Measurements from ENCODE around the gene KCNMA1.

Gene KCNMA1

GRCh38 chr10:77024461-77024860, 613.1 kb downstream of the KCNMA1 start:
- DNase-seq, result no peak

DNA sequence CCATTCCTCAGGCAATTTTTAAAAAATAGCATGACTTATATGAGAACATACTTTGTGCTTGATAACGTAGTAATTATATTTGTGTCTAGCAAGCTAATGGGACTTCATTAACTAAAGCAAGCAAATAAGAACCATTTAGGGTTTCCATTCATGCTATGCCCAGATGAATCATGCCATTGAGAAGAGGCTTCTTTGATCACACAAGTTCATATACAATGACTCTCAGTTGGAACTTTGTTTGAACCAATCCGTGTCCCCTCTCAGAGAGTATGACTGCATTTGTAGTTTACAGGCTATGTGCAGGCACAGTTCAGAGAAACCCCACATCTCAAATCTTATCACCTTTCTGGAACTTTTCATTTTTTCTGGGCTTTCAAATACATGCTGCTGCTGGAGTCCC, 614.2 kb downstream of the KCNMA1 start:
- DNase-seq, result no peak

DNA sequence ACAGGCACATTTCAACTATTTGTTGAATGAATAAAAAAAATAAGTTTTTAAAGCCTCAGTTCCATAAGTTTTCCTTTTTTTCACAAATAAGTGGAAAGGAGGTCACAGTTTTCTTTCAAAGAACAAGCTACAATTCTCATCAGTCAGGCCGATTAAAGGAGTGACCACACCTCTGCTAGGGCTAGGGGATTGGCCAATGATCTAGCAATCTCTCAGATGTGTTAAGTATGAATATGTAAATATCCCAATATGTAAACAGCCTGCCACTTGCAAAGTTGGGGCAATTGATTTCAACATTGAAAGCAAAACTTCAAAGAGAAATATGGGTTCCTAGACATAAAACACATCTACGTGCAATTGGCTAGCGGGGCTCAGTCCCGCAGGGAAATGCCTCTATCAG, 614.9 kb downstream of the KCNMA1 start:
- DNase-seq, result no peak

DNA sequence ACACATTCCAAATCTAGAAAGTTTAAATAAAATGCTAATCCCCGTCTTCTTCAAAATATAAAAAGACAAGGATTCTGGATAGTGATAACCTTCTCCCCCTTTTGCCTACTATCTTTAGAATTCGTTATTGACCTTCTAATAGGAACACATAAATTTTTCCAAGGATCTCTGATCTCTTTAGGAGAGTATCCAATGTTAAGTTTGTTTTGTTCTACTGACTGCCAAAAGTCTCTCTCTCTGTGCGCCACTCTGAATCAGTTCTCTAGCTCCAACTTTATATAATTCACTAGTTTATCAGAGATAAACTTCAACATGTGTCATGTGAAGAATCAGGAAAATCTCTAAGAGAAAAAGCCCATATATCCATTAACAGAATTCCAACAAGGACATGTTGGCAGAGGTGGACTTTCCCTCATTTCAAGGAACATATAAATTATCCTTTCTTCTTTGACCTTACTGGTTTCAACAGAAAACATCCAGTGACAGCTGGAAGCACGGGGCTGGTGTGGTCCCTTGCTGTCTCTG, 615.6 kb downstream of the KCNMA1 start:
- DNase-seq, result no peak

- no peak for DNase-seq
These were observed 617.1 kb downstream of the KCNMA1 start for GRCh38 chr10:77020426-77021040.

DNA sequence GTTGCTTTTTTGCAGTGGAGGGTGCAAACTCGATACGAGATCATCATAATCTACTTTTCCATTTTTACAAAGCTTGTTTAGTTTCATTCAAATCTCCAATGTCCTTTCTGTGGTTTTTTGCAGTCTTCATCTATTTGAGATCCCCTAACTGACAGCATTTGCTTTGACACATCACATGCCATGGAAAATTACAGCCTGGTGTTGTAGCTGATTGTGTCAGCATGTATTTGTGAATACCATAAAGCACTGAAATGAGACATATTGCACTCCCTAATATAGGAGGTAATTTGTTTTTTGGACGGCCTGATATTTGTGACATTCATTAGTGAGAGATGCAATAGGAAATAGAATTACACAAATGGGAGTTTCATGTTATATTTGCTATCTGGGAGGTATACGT, 620.8 kb downstream of the KCNMA1 start:
- no peak for DNase-seq

DNA sequence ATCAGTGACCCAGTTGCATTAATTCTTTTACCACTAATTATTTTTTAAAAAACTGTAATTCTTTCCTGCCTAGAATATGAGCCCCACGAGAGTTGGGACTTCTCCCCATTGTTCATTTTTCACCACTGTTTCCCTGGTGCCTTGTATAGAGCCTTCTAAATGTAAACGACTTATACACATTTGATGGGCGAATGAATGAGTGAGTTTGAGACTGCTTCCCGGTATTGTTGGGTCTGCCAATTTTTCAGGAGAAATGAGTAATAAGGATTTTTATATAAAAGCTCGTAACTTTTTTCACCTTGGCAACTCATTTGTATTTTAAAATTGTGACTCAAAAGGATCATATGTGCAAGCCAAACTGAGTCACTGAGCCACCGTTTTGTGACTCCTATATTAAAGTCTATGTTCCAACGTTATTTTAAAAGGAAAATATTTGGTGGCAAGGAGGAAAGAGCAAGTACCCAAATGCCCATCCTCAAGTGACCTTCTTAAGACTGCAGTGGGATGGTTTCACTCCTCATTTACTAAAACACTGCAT, 621.3 kb downstream of the KCNMA1 start:
- no peak for DNase-seq

DNA sequence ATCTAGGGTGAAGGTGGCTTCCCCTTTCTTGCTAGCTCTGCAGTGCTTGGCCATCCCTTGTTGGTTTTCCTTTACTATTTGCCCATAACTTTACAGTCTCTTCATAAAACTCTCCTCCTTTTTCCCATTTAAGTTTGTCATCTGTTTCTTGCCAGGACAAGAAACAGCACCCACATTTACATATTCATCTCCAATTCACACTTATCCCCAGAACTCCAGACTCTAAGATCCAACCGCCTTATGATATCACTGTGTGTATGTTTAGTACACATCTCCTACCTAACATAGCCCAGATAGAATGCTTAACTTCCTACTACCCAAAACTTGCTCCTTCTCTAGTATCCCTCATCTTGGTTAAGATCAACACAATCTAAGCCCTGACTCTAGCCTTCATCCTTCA, 622.2 kb downstream of the KCNMA1 start:
- no peak for DNase-seq

DNA sequence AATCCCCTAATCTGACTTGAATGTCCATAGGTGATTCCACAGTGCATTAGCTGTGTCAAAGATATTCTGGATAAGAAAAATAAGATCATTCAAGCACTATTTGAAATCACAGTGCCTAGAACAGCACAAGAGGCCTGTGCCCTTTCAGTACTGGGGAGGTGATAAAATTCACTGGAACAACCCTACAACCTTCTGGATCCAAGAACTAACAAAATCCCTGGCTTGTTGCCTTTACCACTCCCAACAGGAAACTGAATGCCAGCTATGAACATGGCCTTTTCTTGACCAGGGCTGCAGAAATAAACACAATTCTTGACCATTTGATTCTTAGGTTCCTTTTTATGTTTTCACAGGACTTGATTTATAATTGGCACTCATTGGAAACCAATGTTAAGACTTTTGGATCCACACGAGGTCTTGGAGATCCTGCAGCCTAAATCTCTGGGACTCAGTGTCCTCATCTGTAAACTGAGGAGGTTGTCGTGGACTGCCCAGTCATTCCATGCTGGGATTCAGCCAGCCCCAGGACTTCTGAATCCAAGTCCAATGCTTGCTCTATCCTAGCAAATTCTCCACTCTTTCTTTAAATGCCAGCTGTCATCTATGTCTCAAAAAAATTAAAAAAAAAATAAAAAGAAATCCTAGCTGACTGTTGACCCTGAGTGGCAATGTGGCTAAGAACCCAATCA, 624.7 kb downstream of the KCNMA1 start:
- DNase-seq, result no peak

- DNase-seq, result no peak
These were observed 625.5 kb downstream of the KCNMA1 start for GRCh38 chr10:77011874-77012811.

DNA sequence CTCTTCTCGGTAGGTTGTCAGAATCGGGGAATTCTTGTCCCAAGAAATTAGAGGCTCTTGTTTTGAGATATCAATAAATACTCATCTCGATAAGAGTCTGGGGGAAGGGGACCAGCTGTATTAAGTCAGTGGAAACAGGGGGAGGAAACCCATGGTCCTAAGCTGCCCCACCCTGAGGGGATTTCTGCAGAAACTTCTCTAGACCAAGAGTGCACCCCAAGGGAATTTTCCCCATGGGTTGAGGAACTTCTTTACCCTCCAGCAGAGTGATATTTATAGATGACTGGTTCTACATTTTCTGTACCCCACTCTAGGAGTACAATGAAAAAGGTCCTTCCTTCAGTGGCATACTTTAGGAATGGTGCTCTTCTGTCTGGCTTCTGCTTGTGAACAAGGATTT, 627.2 kb downstream of the KCNMA1 start:
- no peak for DNase-seq

DNA sequence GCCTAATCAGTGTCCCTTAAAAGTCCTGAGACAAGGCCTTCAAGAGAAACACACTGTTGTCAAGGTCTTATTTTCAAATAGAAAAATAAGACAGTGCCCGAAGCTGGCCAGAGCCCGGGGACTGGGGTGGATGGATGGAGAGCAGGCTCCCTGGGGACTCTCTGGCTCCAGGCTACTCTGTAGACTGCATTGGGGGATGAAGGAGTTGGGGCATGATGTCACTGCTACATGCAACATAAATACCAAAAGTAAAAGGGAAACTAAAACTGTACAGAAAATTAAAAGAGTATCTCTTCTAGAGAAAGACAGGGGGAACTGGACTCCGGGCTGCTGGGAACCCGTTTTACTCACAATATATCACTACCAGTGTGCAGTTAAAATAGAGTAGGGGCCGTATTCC, 629.8 kb downstream of the KCNMA1 start:
- DNase-seq, result no peak

DNA sequence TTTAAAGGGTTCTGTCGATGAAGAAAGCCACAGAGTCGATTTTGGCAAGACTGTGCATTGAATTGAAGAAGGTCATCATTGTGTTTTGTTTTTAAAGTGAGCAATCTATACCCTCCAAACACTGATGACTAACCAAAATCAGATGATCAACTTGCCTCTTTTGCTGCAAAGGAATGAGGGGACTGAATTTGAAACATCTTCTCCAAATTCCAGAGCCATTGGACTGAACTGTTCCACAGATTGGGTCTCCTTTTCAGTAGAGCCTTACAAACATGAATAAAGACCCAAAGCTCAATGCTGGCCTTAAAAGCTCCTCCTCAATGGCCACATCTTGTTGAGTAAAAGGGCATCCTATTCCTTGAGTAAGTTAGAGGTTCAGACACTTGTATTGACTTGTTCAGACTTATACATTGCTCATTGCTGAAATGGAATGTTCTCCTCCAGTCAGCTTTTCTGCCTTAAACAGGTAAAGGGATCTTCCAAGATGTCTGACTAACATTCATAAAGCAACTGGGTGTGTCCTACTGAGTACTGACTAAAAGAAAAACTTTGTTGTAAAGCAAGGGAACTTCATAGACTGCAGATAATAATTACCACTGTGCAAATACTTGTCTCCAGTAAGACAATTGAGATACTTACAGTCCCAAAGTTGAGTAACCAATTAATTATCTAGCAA, 630.6 kb downstream of the KCNMA1 start:
- DNase-seq, result no peak

DNA sequence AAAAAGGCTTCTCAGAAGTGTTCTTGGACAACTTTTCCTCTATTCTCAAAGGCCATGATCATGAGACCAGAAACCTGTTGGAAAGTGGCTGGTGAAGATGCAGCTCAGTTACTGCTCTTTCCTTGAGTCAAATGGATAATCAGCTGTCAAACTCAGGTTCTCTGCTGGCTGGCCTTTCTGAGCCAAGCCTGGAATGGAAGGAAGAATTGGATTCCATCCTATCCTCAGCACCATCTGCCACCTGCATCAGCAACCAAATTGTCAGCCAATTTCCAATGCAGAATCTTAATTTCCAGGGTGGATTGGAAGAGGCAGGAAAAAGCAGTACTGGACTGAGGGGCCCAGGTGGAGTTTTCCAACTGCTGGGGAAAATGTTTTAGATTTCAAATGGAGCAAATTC, 631.7 kb downstream of the KCNMA1 start:
- no peak for DNase-seq

DNA sequence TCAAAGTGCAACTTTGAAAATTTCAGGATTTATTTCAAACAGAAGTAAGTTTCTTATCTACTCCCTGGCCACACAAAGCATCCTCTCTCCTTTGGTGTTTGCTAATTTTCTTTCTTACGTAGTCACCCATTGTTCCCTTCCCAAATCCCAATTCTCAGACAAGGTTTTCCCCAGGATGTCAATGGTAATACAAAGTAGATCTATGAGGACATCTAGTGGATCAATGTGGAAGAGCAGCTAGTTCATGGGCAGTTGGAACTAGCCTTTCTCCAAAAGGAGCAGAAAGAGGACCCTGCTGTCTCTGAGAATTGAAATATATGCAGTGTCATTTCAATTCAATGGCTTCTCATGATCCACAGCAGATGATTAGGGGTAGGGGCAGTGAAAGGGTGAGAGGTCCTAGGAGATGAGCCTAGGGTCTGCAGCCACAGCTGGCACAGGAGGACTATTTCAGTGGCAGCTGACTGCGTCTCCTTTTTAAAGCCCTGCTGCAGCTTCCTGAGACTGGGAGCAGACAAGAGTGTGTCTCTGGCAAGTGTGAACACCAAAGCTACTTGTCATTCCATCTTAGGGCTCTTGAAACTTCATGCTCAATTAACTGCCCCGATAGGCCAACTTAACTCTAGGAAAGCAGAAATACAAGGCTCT, 632.6 kb downstream of the KCNMA1 start:
- no peak for DNase-seq

- DNase-seq, result no peak
These were observed 634.7 kb downstream of the KCNMA1 start for GRCh38 chr10:77002872-77003271.

DNA sequence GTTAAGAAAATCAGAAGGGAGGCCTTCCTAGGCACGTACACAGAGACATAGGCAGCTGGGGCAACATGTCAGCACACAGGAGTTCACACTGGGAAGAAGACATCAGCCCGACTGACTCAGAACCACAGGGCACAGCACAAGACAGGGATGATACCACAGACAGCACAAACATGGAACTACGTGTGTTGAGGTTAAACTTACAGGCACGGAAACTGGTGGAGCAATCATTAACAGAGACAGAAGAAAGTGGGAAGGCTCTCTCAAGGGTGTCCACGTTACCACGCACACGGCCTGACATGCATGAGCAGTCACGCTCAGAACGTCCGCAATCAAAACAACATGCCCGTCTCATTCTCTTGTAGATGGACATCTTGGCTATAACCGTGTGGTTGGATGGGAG, 636.4 kb downstream of the KCNMA1 start:
- no peak for DNase-seq

DNA sequence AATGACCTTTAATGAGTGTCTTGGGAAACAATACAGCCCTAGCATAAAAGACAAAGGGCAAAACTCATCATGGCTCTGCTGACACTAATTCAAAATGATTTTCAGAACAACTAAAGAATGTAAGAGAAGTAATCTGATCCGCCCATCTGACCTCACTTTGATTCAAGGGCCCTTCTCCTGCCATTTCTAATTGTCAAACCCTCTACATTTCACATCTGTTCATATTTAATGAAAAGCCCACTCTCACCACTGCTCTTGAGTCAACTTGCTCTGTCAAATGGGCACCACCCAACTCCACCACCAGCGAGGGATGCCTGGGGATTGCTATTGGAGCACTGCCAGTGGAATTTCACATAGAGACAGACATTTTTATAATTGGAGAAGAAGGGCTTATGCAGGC, 639.2 kb downstream of the KCNMA1 start:
- no peak for DNase-seq

- DNase-seq, result no peak
These were observed 640.0 kb downstream of the KCNMA1 start for GRCh38 chr10:76997631-76998030.

GRCh38 chr10:76995023-76995422, 642.6 kb downstream of the KCNMA1 start:
- DNase-seq, result no peak

DNA sequence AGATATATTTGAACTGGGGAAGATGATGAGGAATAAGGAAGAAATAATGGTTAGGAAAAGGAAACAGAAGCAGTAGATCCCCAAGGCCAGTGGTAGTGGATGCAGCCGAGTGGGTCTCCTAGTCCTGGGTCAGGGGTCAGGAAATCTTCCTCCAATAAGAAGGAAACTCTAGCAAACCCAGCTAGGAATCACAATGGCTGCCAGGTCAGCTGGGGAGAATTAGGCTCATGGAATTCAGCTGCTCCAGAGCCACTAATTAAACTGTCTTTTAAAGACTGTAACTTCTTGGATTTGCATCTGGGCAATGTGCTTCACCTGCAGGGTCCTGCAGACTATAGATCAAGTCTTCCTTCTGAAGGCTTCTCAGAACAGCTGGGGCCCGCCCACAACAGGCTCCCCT, 644.4 kb downstream of the KCNMA1 start:
- DNase-seq, result no peak

DNA sequence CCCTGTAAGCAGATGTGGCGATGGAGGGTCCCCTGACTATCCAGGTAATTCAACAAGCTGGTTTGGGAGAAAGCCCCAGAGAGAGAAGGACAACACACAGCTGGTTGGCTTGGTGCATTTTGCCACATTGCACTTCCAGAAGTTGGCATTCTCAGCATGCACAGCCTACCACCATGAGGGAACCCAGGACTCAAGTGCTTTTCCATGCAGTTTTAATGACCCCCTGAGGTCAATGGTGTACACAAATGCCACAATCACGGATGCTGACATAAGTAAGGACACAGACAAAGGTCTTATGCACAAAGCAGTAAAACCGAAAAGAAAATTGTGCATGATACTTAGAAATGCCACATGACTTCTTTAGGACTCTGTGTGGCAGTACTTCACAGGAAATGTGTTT, 645.1 kb downstream of the KCNMA1 start:
- DNase-seq, result no peak
